ENCODE results near the gene PIR.

DNA sequence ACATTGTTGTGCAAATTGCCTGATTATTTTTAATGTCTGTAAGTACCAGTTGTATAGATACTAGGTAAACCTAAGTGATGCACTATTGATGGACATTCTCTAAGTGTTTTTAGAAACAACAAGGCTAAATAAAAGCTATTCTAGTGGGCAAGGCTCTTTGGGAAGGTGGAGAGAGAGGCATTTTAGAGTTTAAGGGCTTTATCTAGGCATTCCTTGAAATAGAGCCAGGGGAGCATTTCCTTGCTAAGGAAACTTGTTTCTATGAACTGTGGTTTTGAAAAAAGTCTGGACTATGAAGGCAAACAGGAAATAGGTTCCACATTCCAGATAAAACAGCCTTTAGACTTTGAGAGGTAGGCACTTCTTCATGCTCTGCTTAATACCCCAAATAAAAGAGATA is 31.3 kb upstream of the PIR start:
- TF ChIP-seq, protein P1, sequence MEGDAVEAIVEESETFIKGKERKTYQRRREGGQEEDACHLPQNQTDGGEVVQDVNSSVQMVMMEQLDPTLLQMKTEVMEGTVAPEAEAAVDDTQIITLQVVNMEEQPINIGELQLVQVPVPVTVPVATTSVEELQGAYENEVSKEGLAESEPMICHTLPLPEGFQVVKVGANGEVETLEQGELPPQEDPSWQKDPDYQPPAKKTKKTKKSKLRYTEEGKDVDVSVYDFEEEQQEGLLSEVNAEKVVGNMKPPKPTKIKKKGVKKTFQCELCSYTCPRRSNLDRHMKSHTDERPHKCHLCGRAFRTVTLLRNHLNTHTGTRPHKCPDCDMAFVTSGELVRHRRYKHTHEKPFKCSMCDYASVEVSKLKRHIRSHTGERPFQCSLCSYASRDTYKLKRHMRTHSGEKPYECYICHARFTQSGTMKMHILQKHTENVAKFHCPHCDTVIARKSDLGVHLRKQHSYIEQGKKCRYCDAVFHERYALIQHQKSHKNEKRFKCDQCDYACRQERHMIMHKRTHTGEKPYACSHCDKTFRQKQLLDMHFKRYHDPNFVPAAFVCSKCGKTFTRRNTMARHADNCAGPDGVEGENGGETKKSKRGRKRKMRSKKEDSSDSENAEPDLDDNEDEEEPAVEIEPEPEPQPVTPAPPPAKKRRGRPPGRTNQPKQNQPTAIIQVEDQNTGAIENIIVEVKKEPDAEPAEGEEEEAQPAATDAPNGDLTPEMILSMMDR (IDR thresholded peaks at IDR 0.05): no peak
- TF ChIP-seq IRF2 (CRISPR knock-in tag; IDR thresholded peaks at IDR 0.05; ENCODE audit: borderline replicate concordance, low read depth): no peak

Measured in WTC11 (cell line).